Upper lobe of left lung (tissue), 6 donors: Measurements from ENCODE around the gene ULBP2. TPM values are rescaled to one million over a fixed set of nuclear protein-coding genes. Genes with fewer than 3 reads are reported as not detected.

Experiments
- ATAC-seq, 2 donors: fragments of 200-7000 bp; cut with Tn5 transposase; one replicate each; pipeline ENCODE4 v1.9.1; 2022; ENCODE audit warnings: mild to moderate bottlenecking in 2 of 2, moderate library complexity in 2 of 2; ENCODE audit not compliant: low FRiP score in 2 of 2
- DNase-seq, 2 donors: peaks; one replicate each; pipeline ENCODE4 v3.0.0-alpha.2; 2019 to 2020
- H3K27ac ChIP-seq, 4 donors: fragments of 200-600 bp; sonication (generic); one replicate each; pipeline ENCODE4 v1.5.1; 2016 to 2019
- H3K27me3 ChIP-seq, 4 donors: fragments of 200-600 bp; sonication (generic); one replicate each; pipeline ENCODE4 v1.5.1; 2017 to 2019
- H3K36me3 ChIP-seq, 4 donors: fragments of 200-600 bp; sonication (generic); one replicate each; pipeline ENCODE4 v1.5.1; 2016 to 2019
- H3K4me1 ChIP-seq, 4 donors: fragments of 200-600 bp; sonication (generic); one replicate each; pipeline ENCODE4 v1.5.1; 2018 to 2019
- H3K4me3 ChIP-seq, 4 donors: fragments of 200-600 bp; sonication (generic); one replicate each; pipeline ENCODE4 v1.5.1; 2017 to 2019; ENCODE audit warnings: mild to moderate bottlenecking in 2 of 4, moderate library complexity in 1 of 4
- H3K9me3 ChIP-seq, 4 donors: fragments of 200-600 bp; sonication (generic); one replicate each; pipeline ENCODE4 v1.5.1; 2018 to 2019
- CTCF ChIP-seq, 6 experiments: fragments of 450-650 bp in 4 of 6; fragments of 200-600 bp in 2 of 6; sonication (generic) in 2 of 6; IDR thresholded peaks; one replicate each; pipeline ENCODE4 v1.5.1; 2016 to 2019; ENCODE audit warnings: antibody characterized with exemption in 6 of 6
- EP300 ChIP-seq, 4 donors: sonication (generic); formaldehyde crosslinking; IDR thresholded peaks; one replicate each; pipeline ENCODE4 v1.5.1; 2017; ENCODE audit warnings: antibody characterized with exemption in 4 of 4, control low read depth in 2 of 4
- POLR2A ChIP-seq, 4 donors: fragments of 450-650 bp; IDR thresholded peaks; one replicate each; pipeline ENCODE4 v1.5.1; 2016 to 2017; ENCODE audit warnings: antibody characterized with exemption in 4 of 4, mild to moderate bottlenecking in 2 of 4
- POLR2AphosphoS5 ChIP-seq, 2 donors: sonication (generic); formaldehyde crosslinking; IDR thresholded peaks; one replicate each; pipeline ENCODE4 v1.5.1; 2017; ENCODE audit warnings: antibody characterized with exemption in 2 of 2
- WGBS, 2 donors: methylation state at CpG; one replicate each; pipeline ENCODE4 v1.1.5; 2017 to 2018; 5-methylcytosine and 5-hydroxymethylcytosine counted together
- total RNA-seq, 6 donors: library from RNA; depleted of rRNA in 4 of 6; stranded (reverse); fragments of >200 nt in 4 of 6; gene quantifications; one replicate each; pipeline versions ENCODE4 v1.1.0 to v1.2.1, GENCODE V29; 2016 to 2021
- donor health status: DM: no; HTN: no; CAD: no; lungs with moderate emphysema.
- donor health status: DM: no; HTN: yes; CAD: no; lungs with severe emphysema.

Gene ULBP2
- total RNA-seq, 6 donors from 2014 or later: 1.00 to 3.7 (median 1.5) TPM; not detected in 2

GRCh38 chr6:149962461-149963211, 20.8 kb downstream of the ULBP2 start:
- peaks cover 0 to 26% (median 13%) of the 10 kb centered on the region in 4 donors for H3K27me3 ChIP-seq
- TF ChIP-seq CTCF (IDR thresholded peaks at IDR 0.05): no peak
- TF ChIP-seq POLR2AphosphoS5 (IDR thresholded peaks at IDR 0.05): no peak
- no peak for TF ChIP-seq EP300 (IDR thresholded peaks at IDR 0.05)
- TF ChIP-seq POLR2A (IDR thresholded peaks at IDR 0.05): no peak
- H3K27ac ChIP-seq: peak overlapping the region in 2 of 4 donors; percentile 42 to 55
- no peaks in the 10 kb centered on the region for H3K9me3 ChIP-seq
- no peaks in the 10 kb centered on the region for H3K36me3 ChIP-seq
- peaks cover 22 to 28% (median 25%) of the 10 kb centered on the region in 4 donors for H3K4me1 ChIP-seq
- DNase-seq (no peak), ATAC-seq (no peak)
- WGBS, 2 donors: 81 to 84% methylated on average over 3 to 7 of the region's 7 CpGs
- H3K4me3 ChIP-seq: peak overlapping the region in 3 of 4 donors; percentile 48 to 60 (median 59)

DNA sequence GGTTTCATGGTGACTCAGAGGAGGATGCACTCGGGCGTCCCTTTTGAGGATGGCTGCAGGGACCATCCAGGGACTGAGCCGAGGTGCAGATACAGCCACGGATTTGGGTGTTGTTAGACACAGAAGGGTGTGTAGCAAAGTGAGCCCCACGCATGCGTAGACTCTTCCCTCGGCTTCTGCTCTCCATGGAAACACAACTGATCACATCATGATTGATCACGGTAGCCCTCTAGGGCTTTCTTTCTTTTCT, 21.3 kb downstream of the ULBP2 start:
- WGBS, 2 donors: 16% methylated on average over 5 to 8 of the region's 8 CpGs
- peak in 1 of 2 donors; percentile 28 for ATAC-seq
- H3K9me3 ChIP-seq: no peaks in the 10 kb centered on the region
- H3K27ac ChIP-seq: peak overlapping the region in 2 of 4 donors; percentile 42 to 55
- peaks cover 22 to 28% (median 25%) of the 10 kb centered on the region in 4 donors for H3K4me1 ChIP-seq
- TF ChIP-seq EP300 (IDR thresholded peaks at IDR 0.05) (no peak), POLR2A (IDR thresholded peaks at IDR 0.05) (no peak), POLR2AphosphoS5 (IDR thresholded peaks at IDR 0.05) (no peak), CTCF (IDR thresholded peaks at IDR 0.05) (no peak)
- no peak for DNase-seq
- peaks cover 0 to 26% (median 13%) of the 10 kb centered on the region in 4 donors for H3K27me3 ChIP-seq
- H3K36me3 ChIP-seq: no peaks in the 10 kb centered on the region
- peak overlapping the region; percentile 23 to 60 (median 54) for H3K4me3 ChIP-seq

DNA sequence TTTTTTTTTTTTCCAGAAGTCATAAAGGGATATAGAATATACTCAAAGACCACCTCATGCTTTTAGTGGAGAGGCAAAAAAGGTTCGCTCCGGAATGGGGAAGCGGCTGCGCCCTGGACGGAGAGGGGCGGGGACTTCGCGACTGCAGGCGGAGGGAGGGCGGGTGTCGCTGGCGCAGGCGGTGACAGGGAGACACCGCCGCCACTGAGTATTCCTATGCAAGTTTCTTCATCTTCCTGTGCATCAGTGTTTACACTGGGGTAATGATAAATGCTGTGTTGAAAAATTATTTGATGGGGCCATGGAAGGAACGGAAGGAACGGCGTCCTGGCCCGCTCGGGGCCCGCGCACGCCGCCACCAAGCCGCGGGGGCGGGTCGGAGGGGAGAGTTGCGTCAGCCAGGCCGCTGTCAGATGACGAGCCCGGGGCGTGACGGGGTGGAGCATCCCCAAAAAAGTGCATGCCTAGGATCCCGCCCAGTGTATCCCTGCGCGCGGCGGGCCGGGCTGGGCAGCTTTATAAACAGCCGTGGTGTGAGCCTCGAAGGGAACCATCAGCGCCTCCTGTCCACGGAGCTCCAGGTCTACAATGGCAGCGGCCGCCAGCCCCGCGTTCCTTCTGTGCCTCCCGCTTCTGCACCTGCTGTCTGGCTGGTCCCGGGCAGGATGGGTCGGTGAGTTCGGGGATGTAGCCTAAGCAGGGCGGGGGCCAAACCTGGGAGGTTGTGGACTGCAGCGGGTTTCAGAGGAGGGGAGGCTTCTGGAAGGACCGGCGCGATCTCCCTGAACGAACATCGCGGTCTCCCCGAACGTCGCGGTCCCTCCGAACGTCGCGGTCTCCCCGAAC, 21.9 kb downstream of the ULBP2 start, which contains the start of gene ULBP1:
Gene ULBP1 (plus strand): TSS at position 482 of the 846 bp plus-strand sequence. CDS start 107 bp downstream, at position 589.
- Histone ChIP-seq H3K36me3 (no peaks in the 10 kb centered on the region), H3K27ac (peak within 1 kb of the TSS; percentile 1 to 55 (median 36)), H3K4me3 (peak within 1 kb of the TSS; percentile 23 to 60 (median 54)), H3K4me1 (peaks cover 22 to 28% (median 25%) of the 10 kb centered on the region in 4 donors), H3K27me3 (peaks cover 0 to 26% (median 13%) of the 10 kb centered on the region in 4 donors), H3K9me3 (no peaks in the 10 kb centered on the region)
- peak; percentile 88 to 95 for DNase-seq
- ATAC-seq: peak; percentile 86 to 96
- TF ChIP-seq EP300 (IDR thresholded peaks at IDR 0.05) (no peak), POLR2AphosphoS5 (IDR thresholded peaks at IDR 0.05) (peak; percentile 36 to 88), CTCF (IDR thresholded peaks at IDR 0.05) (peak in 1 of 6 experiments; percentile 18), POLR2A (IDR thresholded peaks at IDR 0.05) (peak in 2 of 4 donors; percentile 37 to 73)
- 1 to 2% methylated on average over 30 to 54 of the region's 69 CpGs for WGBS, 2 donors

- Histone ChIP-seq H3K36me3 (no peaks in the 10 kb centered on the region), H3K4me3 (peak overlapping the region; percentile 23 to 60 (median 54)), H3K27ac (peak overlapping the region in 3 of 4 donors; percentile 1 to 55 (median 30)), H3K9me3 (no peaks in the 10 kb centered on the region), H3K4me1 (peaks cover 22 to 28% (median 25%) of the 10 kb centered on the region in 4 donors), H3K27me3 (peaks cover 0 to 26% (median 13%) of the 10 kb centered on the region in 4 donors)
- TF ChIP-seq POLR2A (IDR thresholded peaks at IDR 0.05) (no peak), EP300 (IDR thresholded peaks at IDR 0.05) (no peak)
- ATAC-seq: peak in 1 of 2 donors; percentile 2
- WGBS, 2 donors: 2 to 4% methylated on average over 29 to 91 of the region's 103 CpGs
- DNase-seq: peak in 1 of 2 donors; percentile 64
Observed at GRCh38 chr6:149964308-149965193, 22.7 kb downstream of the ULBP2 start.
